ENCODE results near the gene GLP2R.
A peak's percentile ranks its signal among the peaks of the same experiment; 100 is the strongest.
"Not testable (repeated sequence)": the region's sequence is repeated elsewhere in the genome, so short reads cannot be mapped to it uniquely, and the experiment has no call there.

Gene GLP2R

GRCh38 chr17:9900784-9901183 is 75.1 kb downstream of the GLP2R start:
- no peak for FAIRE-seq

GRCh38 chr17:9902120-9902519 is 76.4 kb downstream of the GLP2R start:
- no peak for FAIRE-seq

GRCh38 chr17:9904277-9905077 is 78.8 kb downstream of the GLP2R start:
- FAIRE-seq: no peak

- FAIRE-seq: no peak
Observed at GRCh38 chr17:9905078-9905415, 79.3 kb downstream of the GLP2R start, which contains the start of gene RCVRN. TSS of gene RCVRN (minus strand) at chr17:9905271. CDS start at chr17:9905180, 91 bp downstream.

GRCh38 chr17:9905902-9906301 is 80.2 kb downstream of the GLP2R start:
- FAIRE-seq: no peak

- no peak for FAIRE-seq
Observed at GRCh38 chr17:9906616-9907015, 80.9 kb downstream of the GLP2R start.

- no peak for FAIRE-seq
Observed at GRCh38 chr17:9907131-9907530, 81.4 kb downstream of the GLP2R start.

- FAIRE-seq: no peak
Observed at GRCh38 chr17:9907883-9908648, 82.3 kb downstream of the GLP2R start.

GRCh38 chr17:9908649-9909042 is 82.9 kb downstream of the GLP2R start:
- no peak for FAIRE-seq

- FAIRE-seq: no peak
Observed at GRCh38 chr17:9911089-9911488, 85.4 kb downstream of the GLP2R start.

GRCh38 chr17:9912121-9913099 is 86.7 kb downstream of the GLP2R start:
- FAIRE-seq: no peak

GRCh38 chr17:9913476-9913875 is 87.8 kb downstream of the GLP2R start:
- no peak for FAIRE-seq

GRCh38 chr17:9916108-9916507 is 90.4 kb downstream of the GLP2R start:
- FAIRE-seq: no peak

- FAIRE-seq: no peak
Observed at GRCh38 chr17:9917131-9917530, 91.4 kb downstream of the GLP2R start.

- FAIRE-seq: no peak
Observed at GRCh38 chr17:9917801-9918200, 92.1 kb downstream of the GLP2R start.

GRCh38 chr17:9918352-9918751 is 92.6 kb downstream of the GLP2R start:
- FAIRE-seq: no peak

- no peak for FAIRE-seq
Observed at GRCh38 chr17:9918804-9919352, 93.2 kb downstream of the GLP2R start.

GRCh38 chr17:9921216-9921615 is 95.5 kb downstream of the GLP2R start:
- FAIRE-seq: not testable (repeated sequence)

GRCh38 chr17:9922012-9922848 is 96.5 kb downstream of the GLP2R start:
- no peak for FAIRE-seq

GRCh38 chr17:9924735-9925191 is 99.0 kb downstream of the GLP2R start:
- peak; percentile 93 for FAIRE-seq

- no peak for FAIRE-seq
Observed at GRCh38 chr17:9925457-9925856, 99.7 kb downstream of the GLP2R start.
